GM20000 (cell line): ENCODE data around the gene SLC25A31.

Experiments used
- DNase-seq: peaks from one replicate; pipeline ENCODE4 v3.0.0; 2012; ENCODE audit warnings: low spot score
- TF ChIP-seq, protein P1 (sequence below): IDR thresholded peaks from 2 replicates; pipeline ENCODE4 v1.5.1; 2012; ENCODE audit warnings: mild to moderate bottlenecking, control low read depth; ENCODE audit errors: extremely low read depth, missing control alignments

Gene SLC25A31

DNA sequence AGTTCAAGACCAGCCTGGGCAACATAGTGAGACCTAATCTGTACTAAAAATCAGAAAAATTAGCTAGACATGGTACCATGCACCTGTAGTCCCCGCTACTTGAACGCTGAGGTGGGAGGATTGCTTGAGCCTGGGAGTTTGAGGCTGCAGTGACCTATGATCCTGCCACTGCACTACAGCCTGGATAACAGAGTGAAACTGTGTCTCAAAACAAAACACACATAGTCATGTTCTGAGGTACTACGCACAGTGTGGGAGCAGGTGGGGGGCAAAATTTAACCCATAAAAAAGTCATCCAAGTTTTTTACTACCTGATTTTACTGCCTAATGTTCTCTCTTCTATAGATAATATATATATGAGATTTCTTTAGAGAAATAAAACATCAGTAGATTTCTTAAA is 80.4 kb downstream of the SLC25A31 start:
- DNase-seq = no peak
- TF ChIP-seq, protein P1, sequence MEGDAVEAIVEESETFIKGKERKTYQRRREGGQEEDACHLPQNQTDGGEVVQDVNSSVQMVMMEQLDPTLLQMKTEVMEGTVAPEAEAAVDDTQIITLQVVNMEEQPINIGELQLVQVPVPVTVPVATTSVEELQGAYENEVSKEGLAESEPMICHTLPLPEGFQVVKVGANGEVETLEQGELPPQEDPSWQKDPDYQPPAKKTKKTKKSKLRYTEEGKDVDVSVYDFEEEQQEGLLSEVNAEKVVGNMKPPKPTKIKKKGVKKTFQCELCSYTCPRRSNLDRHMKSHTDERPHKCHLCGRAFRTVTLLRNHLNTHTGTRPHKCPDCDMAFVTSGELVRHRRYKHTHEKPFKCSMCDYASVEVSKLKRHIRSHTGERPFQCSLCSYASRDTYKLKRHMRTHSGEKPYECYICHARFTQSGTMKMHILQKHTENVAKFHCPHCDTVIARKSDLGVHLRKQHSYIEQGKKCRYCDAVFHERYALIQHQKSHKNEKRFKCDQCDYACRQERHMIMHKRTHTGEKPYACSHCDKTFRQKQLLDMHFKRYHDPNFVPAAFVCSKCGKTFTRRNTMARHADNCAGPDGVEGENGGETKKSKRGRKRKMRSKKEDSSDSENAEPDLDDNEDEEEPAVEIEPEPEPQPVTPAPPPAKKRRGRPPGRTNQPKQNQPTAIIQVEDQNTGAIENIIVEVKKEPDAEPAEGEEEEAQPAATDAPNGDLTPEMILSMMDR = no peak

DNA sequence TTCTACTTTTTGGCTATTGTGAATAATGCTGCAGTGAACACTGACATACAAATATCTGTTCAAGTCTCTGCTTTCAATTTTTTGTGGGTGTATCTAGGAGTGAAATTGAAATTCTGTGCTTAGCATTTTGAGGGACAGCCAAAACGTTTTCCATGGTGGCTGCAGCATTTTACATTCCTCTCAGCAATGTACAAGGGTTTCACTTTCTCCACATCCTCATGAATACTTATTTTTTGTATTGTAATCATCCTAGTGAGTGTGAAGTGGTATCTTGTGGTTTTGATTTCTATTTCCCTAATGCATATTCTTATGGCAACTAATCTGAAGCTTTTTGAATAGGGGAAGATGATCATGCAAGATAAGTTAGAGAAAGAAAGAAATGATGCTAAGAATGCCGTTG is 92.2 kb downstream of the SLC25A31 start:
- DNase-seq = no peak
- TF ChIP-seq, protein P1 = no peak
